ENCODE data around the gene TMED6. TPM values are rescaled to one million over a fixed set of nuclear protein-coding genes. Genes with fewer than 3 reads are reported as not detected.

The TMED6 gene
- total and polyA plus RNA-seq, 8 donors, result 1.8 to 60.1 (median 18.7) TPM; not detected in 1

DNA sequence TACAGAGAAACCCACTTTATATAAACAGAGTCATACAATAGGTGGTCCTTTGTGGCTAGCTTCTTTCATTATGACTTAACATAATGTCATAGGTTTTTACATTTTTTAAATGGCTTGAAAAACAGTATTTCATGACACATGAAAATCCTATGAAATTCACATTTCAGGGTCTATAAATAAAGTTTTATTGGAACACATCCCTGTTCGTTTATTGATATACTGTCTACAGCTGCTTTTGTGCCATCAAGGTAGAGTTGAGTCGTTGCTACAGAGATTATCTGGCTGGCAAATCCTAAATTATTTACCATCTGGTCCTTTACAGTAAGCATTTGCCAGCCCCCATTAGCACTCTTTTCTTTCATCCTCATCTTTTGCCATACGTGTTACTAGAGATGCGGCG, 38.1 kb downstream of the TMED6 start:
- DNase-seq, result no peak
- Histone ChIP-seq H3K36me3 (peaks cover 34 to 49% (median 46%) of the 10 kb centered on the region in 4 donors), H3K27ac (peak overlapping the region in 1 of 5 donors; percentile 13), H3K4me3 (no peak overlapping the region), H3K4me1 (peaks cover 30 to 55% (median 45%) of the 10 kb centered on the region in 4 donors), H3K27me3 (no peaks in the 10 kb centered on the region), H3K9me3 (no peaks in the 10 kb centered on the region)
- 89 to 94% (median 92%) methylated on average over 5 of the region's 5 CpGs for WGBS, 5 donors
- TF ChIP-seq POLR2A (IDR thresholded peaks at IDR 0.05) (no peak), EP300 (IDR thresholded peaks at IDR 0.05) (no peak), POLR2AphosphoS5 (IDR thresholded peaks at IDR 0.05) (no peak)
- TF ChIP-seq, protein P1, sequence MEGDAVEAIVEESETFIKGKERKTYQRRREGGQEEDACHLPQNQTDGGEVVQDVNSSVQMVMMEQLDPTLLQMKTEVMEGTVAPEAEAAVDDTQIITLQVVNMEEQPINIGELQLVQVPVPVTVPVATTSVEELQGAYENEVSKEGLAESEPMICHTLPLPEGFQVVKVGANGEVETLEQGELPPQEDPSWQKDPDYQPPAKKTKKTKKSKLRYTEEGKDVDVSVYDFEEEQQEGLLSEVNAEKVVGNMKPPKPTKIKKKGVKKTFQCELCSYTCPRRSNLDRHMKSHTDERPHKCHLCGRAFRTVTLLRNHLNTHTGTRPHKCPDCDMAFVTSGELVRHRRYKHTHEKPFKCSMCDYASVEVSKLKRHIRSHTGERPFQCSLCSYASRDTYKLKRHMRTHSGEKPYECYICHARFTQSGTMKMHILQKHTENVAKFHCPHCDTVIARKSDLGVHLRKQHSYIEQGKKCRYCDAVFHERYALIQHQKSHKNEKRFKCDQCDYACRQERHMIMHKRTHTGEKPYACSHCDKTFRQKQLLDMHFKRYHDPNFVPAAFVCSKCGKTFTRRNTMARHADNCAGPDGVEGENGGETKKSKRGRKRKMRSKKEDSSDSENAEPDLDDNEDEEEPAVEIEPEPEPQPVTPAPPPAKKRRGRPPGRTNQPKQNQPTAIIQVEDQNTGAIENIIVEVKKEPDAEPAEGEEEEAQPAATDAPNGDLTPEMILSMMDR (IDR thresholded peaks at IDR 0.05), result no peak
- intact Hi-C loops (cut with DNase I; ENCODE audit: low total_unique reads), result no loop called here

DNA sequence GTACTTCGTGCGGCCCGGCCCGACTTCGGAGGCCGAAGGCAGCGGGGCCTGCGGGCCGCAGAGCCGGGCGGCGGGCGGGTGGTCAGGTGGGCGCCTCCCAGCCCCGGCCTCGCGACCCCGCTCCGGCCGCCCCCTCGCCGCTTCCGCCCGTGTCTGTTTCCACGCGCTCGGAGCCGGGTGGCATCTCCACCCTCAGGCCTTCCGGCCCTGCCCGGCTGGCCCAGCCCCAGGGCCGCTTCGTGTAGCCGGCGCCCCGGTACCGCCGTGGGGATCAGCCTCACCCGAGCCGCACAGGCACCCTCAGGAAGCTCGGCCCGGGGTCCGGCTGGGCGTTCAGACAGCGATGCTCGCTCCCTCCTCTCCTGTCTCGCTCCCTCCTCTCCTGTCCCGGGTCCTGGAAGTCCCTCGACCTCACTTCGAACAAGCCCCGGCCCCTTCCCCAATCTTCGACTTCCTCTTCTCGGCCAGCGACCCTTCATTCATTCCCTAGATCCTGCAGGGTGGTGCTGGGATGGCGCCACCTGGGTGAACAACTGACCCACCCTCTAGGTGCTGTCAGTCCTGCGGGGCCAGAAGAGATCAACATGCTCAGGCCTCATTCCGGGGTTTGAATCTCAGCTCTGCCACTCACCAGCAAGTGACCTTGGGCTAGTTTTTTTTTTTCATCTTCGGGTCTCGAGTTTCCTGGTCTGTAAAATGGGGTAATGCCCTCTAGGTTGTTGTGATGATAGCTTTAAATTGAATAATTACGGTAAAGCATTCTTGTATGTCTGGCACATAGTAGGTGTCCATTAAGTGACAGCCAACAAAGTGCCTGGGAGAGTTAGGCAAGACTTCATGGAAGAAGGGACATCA, 39.8 kb downstream of the TMED6 start:
- Histone ChIP-seq H3K27me3 (no peaks in the 10 kb centered on the region), H3K4me1 (peaks cover 30 to 55% (median 45%) of the 10 kb centered on the region in 4 donors), H3K36me3 (peaks cover 17 to 32% (median 30%) of the 10 kb centered on the region in 4 donors), H3K9me3 (no peaks in the 10 kb centered on the region), H3K27ac (peak overlapping the region; percentile 88 to 98 (median 93)), H3K4me3 (peak overlapping the region; percentile 92 to 97 (median 94))
- 1 to 6% (median 2%) methylated on average over 10 to 59 of the region's 59 CpGs for WGBS, 5 donors
- TF ChIP-seq POLR2A (IDR thresholded peaks at IDR 0.05) (no peak), EP300 (IDR thresholded peaks at IDR 0.05) (no peak), POLR2AphosphoS5 (IDR thresholded peaks at IDR 0.05) (no peak)
- TF ChIP-seq, protein P1 (IDR thresholded peaks at IDR 0.05), result no peak
- peak; percentile 40 to 62 for DNase-seq
- intact Hi-C loops (cut with DNase I; ENCODE audit: low total_unique reads), result no loop called here

- DNase-seq, result peak; percentile 97 to 99
- TF ChIP-seq POLR2AphosphoS5 (IDR thresholded peaks at IDR 0.05), result peak; percentile 67 to 96 (median 82)
- TF ChIP-seq EP300 (IDR thresholded peaks at IDR 0.05), result no peak
- TF ChIP-seq, protein P1 (IDR thresholded peaks at IDR 0.05), result peak in 5 of 7 experiments; percentile 64 to 99 (median 95)
- no peak for TF ChIP-seq POLR2A (IDR thresholded peaks at IDR 0.05)
- H3K27me3 ChIP-seq, result no peaks in the 10 kb centered on the region
- peaks cover 8 to 24% (median 22%) of the 10 kb centered on the region in 4 donors for H3K36me3 ChIP-seq
- H3K9me3 ChIP-seq, result no peaks in the 10 kb centered on the region
- H3K27ac ChIP-seq, result peak within 1 kb of the TSS; percentile 88 to 98 (median 93)
- H3K4me1 ChIP-seq, result peaks cover 28 to 48% (median 41%) of the 10 kb centered on the region in 4 donors
- 8 to 19% (median 9%) methylated on average over 34 to 70 of the region's 70 CpGs for WGBS, 5 donors
- H3K4me3 ChIP-seq, result peak within 1 kb of the TSS; percentile 92 to 97 (median 94)
- intact Hi-C loops (cut with DNase I; ENCODE audit: low total_unique reads), result no loop called here
Measured at GRCh38 chr16:69310653-69311532, 40.7 kb downstream of the TMED6 start, which contains the start of gene VPS4A. TSS of gene VPS4A (plus strand) at chr16:69311350. CDS start at chr16:69311512, 162 bp downstream.

DNA sequence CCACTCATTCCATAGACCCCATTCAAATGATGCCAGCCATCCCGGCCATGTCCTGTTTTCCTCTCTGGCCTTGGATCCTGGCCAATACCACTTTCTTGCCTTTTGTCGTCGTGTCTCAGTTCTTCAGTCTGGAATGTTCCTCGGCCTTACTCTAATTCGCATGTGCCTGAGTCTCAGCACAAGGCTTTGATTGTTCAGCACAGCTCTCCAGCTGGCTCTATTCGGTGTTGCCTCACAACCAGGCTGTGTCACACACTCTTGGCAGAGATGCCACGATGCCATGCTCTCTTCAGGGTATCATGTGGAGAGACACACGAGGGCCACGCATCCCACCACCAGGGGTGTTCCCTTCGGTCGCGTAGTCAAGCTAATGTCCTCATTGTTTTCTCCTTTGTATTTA, 42.3 kb downstream of the TMED6 start:
- no peak overlapping the region for H3K4me3 ChIP-seq
- H3K4me1 ChIP-seq, result peaks cover 13 to 32% (median 26%) of the 10 kb centered on the region in 4 donors
- peak in 1 of 2 donors; percentile 55 for DNase-seq
- H3K27ac ChIP-seq, result peak overlapping the region in 1 of 5 donors; percentile 13
- H3K27me3 ChIP-seq, result no peaks in the 10 kb centered on the region
- no peak for TF ChIP-seq EP300 (IDR thresholded peaks at IDR 0.05)
- no peak for TF ChIP-seq POLR2A (IDR thresholded peaks at IDR 0.05)
- no peak for TF ChIP-seq POLR2AphosphoS5 (IDR thresholded peaks at IDR 0.05)
- TF ChIP-seq, protein P1 (IDR thresholded peaks at IDR 0.05), result no peak
- peaks cover under 1 to 15% (median 13%) of the 10 kb centered on the region in 4 donors for H3K36me3 ChIP-seq
- intact Hi-C loops (cut with DNase I; ENCODE audit: low total_unique reads), result no loop called here
- WGBS, 5 donors, result 80 to 90% (median 84%) methylated on average over 12 of the region's 12 CpGs
- no peaks in the 10 kb centered on the region for H3K9me3 ChIP-seq

Data from stomach (tissue), 9 donors.